K562 (cell line): ENCODE results near the gene TMEFF1. TPM values are rescaled to one million over a fixed set of nuclear protein-coding genes. Genes with fewer than 3 reads are reported as not detected.

Experiments
- ATAC-seq: fragments of 200-7000 bp; cut with Tn5 transposase; 3 replicates; pipeline ENCODE4 v1.9.1; 2020; ENCODE audit warnings: moderate library complexity
- BruUV-seq: library from RNA; stranded (reverse); fragments of 400-500 nt; replicated peaks from 2 replicates; lab custom pipeline; 2021; lab: Mats Ljungman, UMichigan
- CTCF ChIA-PET: fragments of 300-600 bp; formaldehyde crosslinking; extraction: SDS; loops from one replicate; lab custom pipeline; 2021; ENCODE audit warnings: low intra/inter-chr PET ratio; lab: Yijun Ruan, JAX
- POLR2A ChIA-PET: fragments of 300-600, 350-650 bp; sonication (Branson Sonifier 250); formaldehyde crosslinking; extraction: SDS; loops from one replicate; lab custom pipeline; 2021; ENCODE audit warnings: antibody characterized with exemption, inconsistent platforms; lab: Yijun Ruan, JAX
- DNase-seq, 4 experiments: peaks; one replicate each; pipeline versions ENCODE4 v3.0.0 to v3.0.0-alpha.2; 2011 to 2018; ENCODE audit warnings: low spot score in 3 of 4, mixed read lengths in 3 of 4; ENCODE audit errors: extremely low read depth in 1 of 4
- FAIRE-seq: peaks from 2 replicates; lab custom pipeline; 2011; peaks lifted over from hg19 to GRCh38; lab: Jason Lieb, UNC
- H2AFZ ChIP-seq: 2 replicates; pipeline ENCODE4 v1.6.0; 2011; ENCODE audit warnings: low read depth, low read length, control low read depth, inconsistent platforms
- H3K27ac ChIP-seq: fragments of 200-600 bp; 3 replicates; pipeline ENCODE4 v1.8.0; 2011; ENCODE audit warnings: low read depth, mild to moderate bottlenecking, control low read depth, inconsistent platforms, low read length, moderate library complexity, mixed read lengths; ENCODE audit errors: extremely low read depth
- H3K27me3 ChIP-seq, 2 experiments: fragments of 300-600 bp in 1 of 2; 2 replicates in 1 of 2; 3 replicates in 1 of 2; pipeline versions ENCODE4 v1.6.0 to v1.8.0; 2011; ENCODE audit warnings: inconsistent platforms in 2 of 2, low read length in 2 of 2, mild to moderate bottlenecking in 1 of 2, mixed read lengths in 1 of 2, moderate library complexity in 1 of 2; ENCODE audit not compliant: control insufficient read depth in 2 of 2, insufficient read depth in 2 of 2
- H3K36me3 ChIP-seq: fragments of 300-600 bp; 3 replicates; pipeline ENCODE4 v1.8.0; 2011; ENCODE audit warnings: mild to moderate bottlenecking, low read length, inconsistent platforms; ENCODE audit not compliant: control insufficient read depth, insufficient read depth
- H3K4me1 ChIP-seq, 2 experiments: fragments of 200-600 bp in 1 of 2; replicated peaks in 1 of 2; 2 replicates in 1 of 2; 3 replicates in 1 of 2; pipeline versions ENCODE4 v1.5.1 to v1.8.0; 2011; ENCODE audit warnings: inconsistent platforms in 2 of 2, low read length in 2 of 2, mild to moderate bottlenecking in 1 of 2, mixed read lengths in 1 of 2, moderate library complexity in 1 of 2; ENCODE audit not compliant: control insufficient read depth in 2 of 2, insufficient read depth in 2 of 2
- H3K4me2 ChIP-seq: 2 replicates; pipeline ENCODE4 v1.6.1; 2011; ENCODE audit warnings: low read length, control low read depth, inconsistent platforms, mixed read lengths; ENCODE audit not compliant: insufficient read depth
- H3K4me3 ChIP-seq: fragments of 200-600 bp; sonication (generic), shearing (Covaris generic); 2 replicates; pipeline ENCODE4 v1.5.1; 2016; ENCODE audit warnings: control low read depth, inconsistent platforms
- H3K79me2 ChIP-seq: fragments of 200-600 bp; 3 replicates; pipeline ENCODE4 v1.8.0; 2011; ENCODE audit warnings: low read length, inconsistent platforms; ENCODE audit not compliant: control insufficient read depth, insufficient read depth
- H3K9ac ChIP-seq, 2 experiments: 2 replicates each; pipeline versions ENCODE4 v1.6.0 to v1.6.1; 2011; ENCODE audit warnings: low read depth in 2 of 2, low read length in 2 of 2, control low read depth in 1 of 2, inconsistent platforms in 1 of 2, mild to moderate bottlenecking in 1 of 2, mixed read lengths in 1 of 2; ENCODE audit not compliant: insufficient read depth in 1 of 2
- H3K9me1 ChIP-seq: one replicate; pipeline ENCODE4 v1.6.0; 2011; ENCODE audit warnings: inconsistent platforms, mild to moderate bottlenecking, low read length, moderate library complexity; ENCODE audit not compliant: control insufficient read depth, insufficient read depth
- H3K9me3 ChIP-seq: replicated peaks from 2 replicates; pipeline ENCODE4 v1.5.1; 2011; ENCODE audit warnings: low read depth, low read length, inconsistent platforms; ENCODE audit not compliant: control insufficient read depth, insufficient read depth
- H4K20me1 ChIP-seq: replicated peaks from 2 replicates; pipeline ENCODE4 v1.6.1; 2011; ENCODE audit warnings: low read length, inconsistent platforms, mixed read lengths; ENCODE audit not compliant: control insufficient read depth, insufficient read depth
- C11orf30 ChIP-seq: fragments of 450-650 bp; IDR thresholded peaks from 2 replicates; pipeline ENCODE4 v1.6.1; 2016; ENCODE audit warnings: low read depth, mild to moderate bottlenecking
- CLOCK ChIP-seq: fragments of 250-450 bp; sonication (Bioruptor Pico); IDR thresholded peaks from 2 replicates; pipeline ENCODE4 v1.4.0; 2020; ENCODE audit warnings: mild to moderate bottlenecking, moderate library complexity, borderline replicate concordance
- MAFF ChIP-seq: IDR thresholded peaks from 2 replicates; pipeline ENCODE4 v1.6.1; 2012; ENCODE audit warnings: low read length, improper control_type of control experiment
- MAFG ChIP-seq: fragments of 450-650 bp; conservative IDR thresholded peaks from 2 replicates; pipeline ENCODE4 v1.6.1; 2016; ENCODE audit warnings: missing genetic modification characterization, missing compliant biosample characterization
- MAFK ChIP-seq: IDR thresholded peaks from 2 replicates; pipeline ENCODE4 v1.6.1; 2011; ENCODE audit warnings: low read length, improper control_type of control experiment
- MECOM ChIP-seq: fragments of 250-450 bp; sonication (Bioruptor Pico); IDR thresholded peaks from 2 replicates; pipeline ENCODE4 v1.8.0; 2022; ENCODE audit warnings: inconsistent platforms
- SNIP1 ChIP-seq: fragments of 450-650 bp; IDR thresholded peaks from 2 replicates; pipeline ENCODE4 v1.7.1; 2017; ENCODE audit warnings: low read depth, mild to moderate bottlenecking
- ZNF316 ChIP-seq: fragments of 450-650 bp; IDR thresholded peaks from 2 replicates; pipeline ENCODE4 v1.6.1; 2016
- ZNF592 ChIP-seq: fragments of 450-650 bp; IDR thresholded peaks from 2 replicates; pipeline ENCODE4 v1.6.1; 2017; ENCODE audit warnings: antibody characterized with exemption, mild to moderate bottlenecking
- whole genome bisulfite sequencing: fragments of 100-300 bp; shearing (Covaris generic); methylation state at CpG from one replicate; pipeline ENCODE4 v1.1.6; 2016; ENCODE audit warnings: low coverage, mixed read lengths; ENCODE audit not compliant: insufficient coverage; ENCODE audit errors: missing lambda C conversion rate; 5-methylcytosine and 5-hydroxymethylcytosine counted together
- in situ Hi-C: fragments of 300-500 bp; cut with MboI; formaldehyde crosslinking; loops from 4 replicates; pipeline ENCODE4 v1.15.0; 2018; ENCODE audit warnings: inconsistent platforms, mixed read lengths
- intact Hi-C: fragments of 100-400 bp; cut with micrococcal nuclease; formaldehyde crosslinking; loops from 2 replicates; pipeline ENCODE4 v1.14.2; 2022
- polyA plus RNA-seq, 8 experiments: library from polyadenylated mRNA; depleted of rRNA in 4 of 8; stranded (reverse) in 5 of 8; unstranded in 3 of 8; fragments of >200 nt; fragmentation: Nextera tagmentation in 2 of 8; fragmentation: Illumina TruSeq in 1 of 8; extraction: Ambion mirVana in 2 of 8; extraction: Trizol in 1 of 8; gene quantifications; 2 replicates each; pipeline versions ENCODE4 v1.2.1 to v1.2.3, GENCODE V29; 2011 to 2014; ENCODE audit warnings: inconsistent platforms in 1 of 8, missing spikeins in 1 of 8
- total RNA-seq, 7 experiments: library from RNA; depleted of rRNA in 6 of 7; stranded (reverse); fragments of >200 nt in 6 of 7; fragmentation: Illumina TruSeq in 2 of 7; extraction: Trizol in 2 of 7; gene quantifications; 2 replicates each; pipeline versions ENCODE4 v1.2.1 to v1.2.3, GENCODE V29; 2011 to 2021; ENCODE audit warnings: low replicate concordance in 1 of 7

Gene TMEFF1
- total and polyA plus RNA-seq, 9 of the 15 experiments (the other 6 are each of a cell fraction or from before 2014, with no cell fraction given) = 0.07 to 1.1 (median 0.28) TPM; not detected in 2

GRCh38 chr9:100488177-100488576 lies 15.2 kb downstream of the TMEFF1 start:
- H3K4me2 ChIP-seq = no peak overlapping the region
- no peaks in the 10 kb centered on the region for H3K36me3 ChIP-seq
- no peak overlapping the region for H3K4me3 ChIP-seq
- no peak for ATAC-seq
- no peaks in the 10 kb centered on the region for H3K9me3 ChIP-seq
- H3K79me2 ChIP-seq = no peaks in the 10 kb centered on the region
- CTCF ChIA-PET = interaction anchor here (0.6 kb wide), 1 partner anchor 15 kb away, joined by 3 read pairs; the partner anchor contains the start of gene TMEFF1
- no peak overlapping the region for H3K27ac ChIP-seq
- 6% methylated on average over 1 of the region's 1 CpG for WGBS
- no peak for DNase-seq
- no peaks in the 10 kb centered on the region for H3K9me1 ChIP-seq
- H3K4me1 ChIP-seq = no peaks in the 10 kb centered on the region
- TF ChIP-seq CLOCK (CRISPR knock-in tag) = no peak
- peak; percentile 84 for TF ChIP-seq C11orf30
- no peak for TF ChIP-seq SNIP1
- peak; percentile 83 for TF ChIP-seq MAFF
- peak; percentile 91 for TF ChIP-seq MAFK
- TF ChIP-seq MAFG (tag) = peak; percentile 74
- TF ChIP-seq MECOM (CRISPR knock-in tag) = no peak
- peak; percentile 94 for TF ChIP-seq ZNF316
- no peak for TF ChIP-seq ZNF592
- H3K9ac ChIP-seq = no peak overlapping the region
- intact Hi-C loops (no loop called here), in situ Hi-C loops (no loop called here)
- no peak for FAIRE-seq
- no peaks in the 10 kb centered on the region for H4K20me1 ChIP-seq
- BruUV-seq = no TSS peak
- POLR2A ChIA-PET = no interaction called here
- no peaks in the 10 kb centered on the region for H3K27me3 ChIP-seq
- no peak overlapping the region for H2AFZ ChIP-seq
